ENCODE measurements around the gene XYLT1. TPM values are rescaled to one million over a fixed set of nuclear protein-coding genes. Genes with fewer than 3 reads are reported as not detected.

XYLT1 gene
- polyA plus RNA-seq, 1 donor from 2014 or later, result 3.3 TPM

- Histone ChIP-seq H3K36me3 (ENCODE audit: insufficient read depth, low read length) (no peaks in the 10 kb centered on the region), H3F3A (ENCODE audit: insufficient read depth, low read length, poor library complexity, severe bottlenecking) (peaks cover 9% of the 10 kb centered on the region), H3K4me2 (ENCODE audit: low read length) (no peak overlapping the region), H3K9me3 (ENCODE audit: low read length) (no peaks in the 10 kb centered on the region), H3K79me2 (replicated peaks; ENCODE audit: insufficient read depth, low read length) (no peaks in the 10 kb centered on the region), H4K20me1 (ENCODE audit: insufficient read depth) (no peaks in the 10 kb centered on the region), H2AFZ (ENCODE audit: low read depth, low read length) (no peak overlapping the region), H3K27ac (ENCODE audit: low read length) (no peak overlapping the region), H3K9ac (ENCODE audit: low read length) (no peak overlapping the region), H3K9me2 (ENCODE audit: insufficient read depth, low read length) (no peaks in the 10 kb centered on the region), H3K4me3 (ENCODE audit: low read length) (no peak overlapping the region), H3K27me3 (ENCODE audit: insufficient read depth, low read depth, low read length) (no peaks in the 10 kb centered on the region)
- no peak for TF ChIP-seq POLR2AphosphoS5 (IDR thresholded peaks at IDR 0.05)
- no peak for TF ChIP-seq SMC3 (conservative IDR thresholded peaks at IDR 0.05; ENCODE audit: poor library complexity)
- no peak for TF ChIP-seq EP300 (conservative IDR thresholded peaks at IDR 0.05; ENCODE audit: poor library complexity, severe bottlenecking)
- no peak for TF ChIP-seq MXI1 (conservative IDR thresholded peaks at IDR 0.05; ENCODE audit: poor library complexity, severe bottlenecking)
- no peak for TF ChIP-seq CTCF (IDR thresholded peaks at IDR 0.05; ENCODE audit: poor library complexity, severe bottlenecking)
- no peak for TF ChIP-seq REST (IDR thresholded peaks at IDR 0.05; ENCODE audit: borderline replicate concordance)
- no peak for TF ChIP-seq RAD21 (conservative IDR thresholded peaks at IDR 0.05)
- no peak for TF ChIP-seq TAF1 (IDR thresholded peaks at IDR 0.05; ENCODE audit: low read depth)
- TF ChIP-seq EZH2 (IDR thresholded peaks at IDR 0.05; ENCODE audit: borderline replicate concordance, insufficient read depth, low read length, poor library complexity, severe bottlenecking), result no peak
Measured at GRCh38 chr16:17154981-17155380, 315.8 kb downstream of the XYLT1 start.

GRCh38 chr16:17152311-17152710, 318.4 kb downstream of the XYLT1 start:
- no peaks in the 10 kb centered on the region for H3K79me2 ChIP-seq (replicated peaks; ENCODE audit: insufficient read depth, low read length)
- H4K20me1 ChIP-seq (ENCODE audit: insufficient read depth), result no peaks in the 10 kb centered on the region
- no peaks in the 10 kb centered on the region for H3F3A ChIP-seq (ENCODE audit: insufficient read depth, low read length, poor library complexity, severe bottlenecking)
- H3K9me2 ChIP-seq (ENCODE audit: insufficient read depth, low read length), result no peaks in the 10 kb centered on the region
- no peak overlapping the region for H2AFZ ChIP-seq (ENCODE audit: low read depth, low read length)
- no peak overlapping the region for H3K4me3 ChIP-seq (ENCODE audit: low read length)
- H3K9ac ChIP-seq (ENCODE audit: low read length), result no peak overlapping the region
- TF ChIP-seq TAF1 (IDR thresholded peaks at IDR 0.05; ENCODE audit: low read depth), result no peak
- no peak for TF ChIP-seq SMC3 (conservative IDR thresholded peaks at IDR 0.05; ENCODE audit: poor library complexity)
- TF ChIP-seq MXI1 (conservative IDR thresholded peaks at IDR 0.05; ENCODE audit: poor library complexity, severe bottlenecking), result no peak
- no peak for TF ChIP-seq POLR2AphosphoS5 (IDR thresholded peaks at IDR 0.05)
- TF ChIP-seq CTCF (IDR thresholded peaks at IDR 0.05; ENCODE audit: poor library complexity, severe bottlenecking), result no peak
- TF ChIP-seq REST (IDR thresholded peaks at IDR 0.05; ENCODE audit: borderline replicate concordance), result no peak
- TF ChIP-seq RAD21 (conservative IDR thresholded peaks at IDR 0.05), result no peak
- TF ChIP-seq EZH2 (IDR thresholded peaks at IDR 0.05; ENCODE audit: borderline replicate concordance, insufficient read depth, low read length, poor library complexity, severe bottlenecking), result no peak
- no peak for TF ChIP-seq EP300 (conservative IDR thresholded peaks at IDR 0.05; ENCODE audit: poor library complexity, severe bottlenecking)
- H3K27ac ChIP-seq (ENCODE audit: low read length), result no peak overlapping the region
- no peaks in the 10 kb centered on the region for H3K9me3 ChIP-seq (ENCODE audit: low read length)
- H3K4me2 ChIP-seq (ENCODE audit: low read length), result no peak overlapping the region
- H3K36me3 ChIP-seq (ENCODE audit: insufficient read depth, low read length), result no peaks in the 10 kb centered on the region
- no peaks in the 10 kb centered on the region for H3K27me3 ChIP-seq (ENCODE audit: insufficient read depth, low read depth, low read length)
